Osteoblast (primary cell): ENCODE results near the gene ZFHX3. TPM values are rescaled to one million over a fixed set of nuclear protein-coding genes. Genes with fewer than 3 reads are reported as not detected.

Source experiments
- DNase-seq: peaks from one replicate; pipeline ENCODE4 v3.0.0; 2011; ENCODE audit warnings: low spot score, mixed read lengths; ENCODE audit not compliant: insufficient read length; ENCODE audit errors: missing footprints
- H2AFZ ChIP-seq: 2 replicates; pipeline ENCODE4 v1.6.0; 2011; ENCODE audit warnings: mild to moderate bottlenecking, low read length
- H3K27ac ChIP-seq: 2 replicates; pipeline ENCODE4 v1.5.1; 2011; ENCODE audit warnings: mild to moderate bottlenecking, low read depth, low read length, moderate library complexity
- H3K27me3 ChIP-seq: 2 replicates; pipeline ENCODE4 v1.6.0; 2012; ENCODE audit warnings: mild to moderate bottlenecking, control low read depth, inconsistent platforms, low read length, moderate library complexity; ENCODE audit not compliant: insufficient read depth
- H3K36me3 ChIP-seq: 2 replicates; pipeline ENCODE4 v1.5.1; 2011; ENCODE audit warnings: mild to moderate bottlenecking, low read length, control low read depth, moderate library complexity; ENCODE audit not compliant: insufficient read depth
- H3K4me1 ChIP-seq: 2 replicates; pipeline ENCODE4 v1.5.1; 2011; ENCODE audit warnings: mild to moderate bottlenecking, low read length, control low read depth, moderate library complexity; ENCODE audit not compliant: insufficient read depth
- H3K4me2 ChIP-seq: 2 replicates; pipeline ENCODE4 v1.6.0; 2011; ENCODE audit warnings: mild to moderate bottlenecking, low read length; ENCODE audit not compliant: insufficient read depth
- H3K4me3 ChIP-seq: fragments of 200-600 bp; sonication (generic); 3 replicates; pipeline ENCODE4 v1.5.1; 2012; ENCODE audit warnings: mild to moderate bottlenecking, low read length, inconsistent platforms; ENCODE audit not compliant: insufficient read depth
- H3K79me2 ChIP-seq: 2 replicates; pipeline ENCODE4 v1.6.0; 2012; ENCODE audit warnings: mild to moderate bottlenecking, low read length, control low read depth, inconsistent platforms; ENCODE audit not compliant: insufficient read depth
- H3K9me3 ChIP-seq: 2 replicates; pipeline ENCODE4 v1.5.1; 2011; ENCODE audit warnings: low read depth, low read length, control low read depth
- H4K20me1 ChIP-seq: 2 replicates; pipeline ENCODE4 v1.6.0; 2012; ENCODE audit warnings: mild to moderate bottlenecking, low read length, control low read depth; ENCODE audit not compliant: insufficient read depth
- CTCF ChIP-seq: IDR thresholded peaks from 2 replicates; pipeline ENCODE4 v1.5.1; 2011; ENCODE audit warnings: mild to moderate bottlenecking, low read depth, low read length, moderate library complexity; ENCODE audit errors: extremely low read depth
- total RNA-seq: library from RNA; depleted of rRNA; stranded (reverse); fragments of >200 nt; gene quantifications from 2 replicates; pipeline ENCODE4 v1.2.3, GENCODE V29; 2012

ZFHX3 gene
- total RNA-seq, 1 donor = 14.5 TPM

- peak; percentile 68 for DNase-seq
- TF ChIP-seq CTCF = no peak
- peaks cover 19% of the 10 kb centered on the region for H3K4me1 ChIP-seq
- H3K27ac ChIP-seq = no peak overlapping the region
- no peaks in the 10 kb centered on the region for H4K20me1 ChIP-seq
- no peak overlapping the region for H3K4me3 ChIP-seq
- peaks cover 34% of the 10 kb centered on the region for H3K79me2 ChIP-seq
- peaks cover 32% of the 10 kb centered on the region for H3K36me3 ChIP-seq
- H3K27me3 ChIP-seq = no peaks in the 10 kb centered on the region
- no peaks in the 10 kb centered on the region for H3K9me3 ChIP-seq
- H3K4me2 ChIP-seq = no peak overlapping the region
- no peak overlapping the region for H2AFZ ChIP-seq
Observed at GRCh38 chr16:72789465-72789864, 258.5 kb downstream of the ZFHX3 start.

GRCh38 chr16:72788269-72788809, 259.6 kb downstream of the ZFHX3 start:
- H3K27me3 ChIP-seq = no peaks in the 10 kb centered on the region
- no peak overlapping the region for H2AFZ ChIP-seq
- no peak for TF ChIP-seq CTCF
- H3K36me3 ChIP-seq = peaks cover 21% of the 10 kb centered on the region
- peaks cover 30% of the 10 kb centered on the region for H3K4me1 ChIP-seq
- H3K27ac ChIP-seq = peak overlapping the region; percentile 94
- H3K9me3 ChIP-seq = no peaks in the 10 kb centered on the region
- H3K4me3 ChIP-seq = peak overlapping the region; percentile 77
- peak overlapping the region; percentile 85 for H3K4me2 ChIP-seq
- no peaks in the 10 kb centered on the region for H4K20me1 ChIP-seq
- H3K79me2 ChIP-seq = peaks cover 35% of the 10 kb centered on the region
- peak; percentile 53 for DNase-seq

- H3K27me3 ChIP-seq = no peaks in the 10 kb centered on the region
- no peaks in the 10 kb centered on the region for H3K9me3 ChIP-seq
- peak overlapping the region; percentile 77 for H3K4me3 ChIP-seq
- H3K27ac ChIP-seq = peak overlapping the region; percentile 98
- H3K4me1 ChIP-seq = peaks cover 30% of the 10 kb centered on the region
- peaks cover 35% of the 10 kb centered on the region for H3K79me2 ChIP-seq
- peak; percentile 99 for DNase-seq
- H3K36me3 ChIP-seq = peaks cover 15% of the 10 kb centered on the region
- peak overlapping the region; percentile 82 for H2AFZ ChIP-seq
- peak overlapping the region; percentile 92 for H3K4me2 ChIP-seq
- TF ChIP-seq CTCF = no peak
- H4K20me1 ChIP-seq = no peaks in the 10 kb centered on the region
Observed at GRCh38 chr16:72787514-72788268, 260.2 kb downstream of the ZFHX3 start.

- H3K27ac ChIP-seq = peak overlapping the region; percentile 98
- no peak overlapping the region for H2AFZ ChIP-seq
- no peaks in the 10 kb centered on the region for H4K20me1 ChIP-seq
- H3K79me2 ChIP-seq = peaks cover 35% of the 10 kb centered on the region
- H3K4me1 ChIP-seq = peaks cover 30% of the 10 kb centered on the region
- peak overlapping the region; percentile 92 for H3K4me2 ChIP-seq
- H3K36me3 ChIP-seq = peaks cover 13% of the 10 kb centered on the region
- H3K27me3 ChIP-seq = no peaks in the 10 kb centered on the region
- H3K4me3 ChIP-seq = peak overlapping the region; percentile 77
- H3K9me3 ChIP-seq = no peaks in the 10 kb centered on the region
- DNase-seq = peak; percentile 79
- no peak for TF ChIP-seq CTCF
Observed at GRCh38 chr16:72787130-72787513, 260.8 kb downstream of the ZFHX3 start.
